NCI-H1105 treated with DMSO at 0.1 percent for 48 hours (cell line): ENCODE data around the gene ANKRD30B.
"Not testable (repeated sequence)": the region's sequence is repeated elsewhere in the genome, so short reads cannot be mapped to it uniquely, and the experiment has no call there.

ENCODE experiments used
- DNase-seq: peaks from one replicate; lab custom pipeline; 2025; lab: John Stamatoyannopoulos, UW

The ANKRD30B gene, protein sequence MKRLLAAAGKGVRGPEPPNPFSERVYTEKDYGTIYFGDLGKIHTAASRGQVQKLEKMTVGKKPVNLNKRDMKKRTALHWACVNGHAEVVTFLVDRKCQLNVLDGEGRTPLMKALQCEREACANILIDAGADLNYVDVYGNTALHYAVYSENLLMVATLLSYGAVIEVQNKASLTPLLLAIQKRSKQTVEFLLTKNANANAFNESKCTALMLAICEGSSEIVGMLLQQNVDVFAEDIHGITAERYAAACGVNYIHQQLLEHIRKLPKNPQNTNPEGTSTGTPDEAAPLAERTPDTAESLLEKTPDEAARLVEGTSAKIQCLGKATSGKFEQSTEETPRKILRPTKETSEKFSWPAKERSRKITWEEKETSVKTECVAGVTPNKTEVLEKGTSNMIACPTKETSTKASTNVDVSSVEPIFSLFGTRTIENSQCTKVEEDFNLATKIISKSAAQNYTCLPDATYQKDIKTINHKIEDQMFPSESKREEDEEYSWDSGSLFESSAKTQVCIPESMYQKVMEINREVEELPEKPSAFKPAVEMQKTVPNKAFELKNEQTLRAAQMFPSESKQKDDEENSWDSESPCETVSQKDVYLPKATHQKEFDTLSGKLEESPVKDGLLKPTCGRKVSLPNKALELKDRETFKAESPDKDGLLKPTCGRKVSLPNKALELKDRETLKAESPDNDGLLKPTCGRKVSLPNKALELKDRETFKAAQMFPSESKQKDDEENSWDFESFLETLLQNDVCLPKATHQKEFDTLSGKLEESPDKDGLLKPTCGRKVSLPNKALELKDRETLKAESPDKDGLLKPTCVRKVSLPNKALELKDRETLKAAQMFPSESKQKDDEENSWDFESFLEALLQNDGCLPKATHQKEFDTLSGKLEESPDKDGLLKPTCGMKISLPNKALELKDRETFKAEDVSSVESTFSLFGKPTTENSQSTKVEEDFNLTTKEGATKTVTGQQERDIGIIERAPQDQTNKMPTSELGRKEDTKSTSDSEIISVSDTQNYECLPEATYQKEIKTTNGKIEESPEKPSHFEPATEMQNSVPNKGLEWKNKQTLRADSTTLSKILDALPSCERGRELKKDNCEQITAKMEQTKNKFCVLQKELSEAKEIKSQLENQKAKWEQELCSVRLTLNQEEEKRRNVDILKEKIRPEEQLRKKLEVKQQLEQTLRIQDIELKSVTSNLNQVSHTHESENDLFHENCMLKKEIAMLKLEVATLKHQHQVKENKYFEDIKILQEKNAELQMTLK (N-terminal part only)

GRCh38 chr18:14747513-14748474 lies at the start of gene ANKRD30B:
TSS of gene ANKRD30B (plus strand) at chr18:14748172. CDS start at chr18:14748420, 248 bp downstream.
- no peak for DNase-seq

DNA sequence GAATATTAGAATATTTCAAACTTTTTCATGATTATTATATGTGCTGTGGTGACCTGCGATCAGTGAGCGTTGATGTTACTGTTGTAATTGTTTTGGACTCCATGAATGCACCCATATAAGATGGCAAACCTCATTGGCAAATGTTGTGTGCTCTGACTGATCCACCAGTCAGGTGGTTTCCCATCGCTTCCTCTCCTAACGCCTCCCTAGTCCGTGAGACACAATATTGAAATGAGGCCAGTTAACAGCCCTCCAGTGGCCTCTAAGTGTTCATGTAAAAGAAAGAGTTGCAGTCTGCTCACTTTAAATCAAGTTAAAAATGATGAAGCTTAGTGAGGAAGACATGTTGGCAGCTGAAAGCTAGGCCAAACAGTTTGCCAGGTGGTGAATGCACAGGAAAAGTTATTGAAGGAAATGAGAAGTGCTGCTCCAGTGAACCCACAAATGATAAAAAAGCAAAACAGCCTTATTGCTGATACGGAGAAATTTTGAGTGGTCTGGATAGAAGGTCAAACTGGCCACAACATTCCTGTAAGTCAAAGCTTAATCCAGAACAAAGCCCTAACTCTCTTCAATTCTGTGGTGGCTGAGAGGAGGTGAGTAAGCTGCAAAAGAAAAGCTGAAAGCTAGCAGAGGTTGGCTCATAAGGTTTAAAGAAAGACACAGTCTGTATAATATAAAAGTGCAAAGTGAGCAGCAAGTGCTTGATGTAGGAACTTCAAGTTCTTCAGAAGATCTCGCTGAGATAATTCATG lies 46.5 kb upstream of the ANKRD30B start:
- DNase-seq: not testable (repeated sequence)

DNA sequence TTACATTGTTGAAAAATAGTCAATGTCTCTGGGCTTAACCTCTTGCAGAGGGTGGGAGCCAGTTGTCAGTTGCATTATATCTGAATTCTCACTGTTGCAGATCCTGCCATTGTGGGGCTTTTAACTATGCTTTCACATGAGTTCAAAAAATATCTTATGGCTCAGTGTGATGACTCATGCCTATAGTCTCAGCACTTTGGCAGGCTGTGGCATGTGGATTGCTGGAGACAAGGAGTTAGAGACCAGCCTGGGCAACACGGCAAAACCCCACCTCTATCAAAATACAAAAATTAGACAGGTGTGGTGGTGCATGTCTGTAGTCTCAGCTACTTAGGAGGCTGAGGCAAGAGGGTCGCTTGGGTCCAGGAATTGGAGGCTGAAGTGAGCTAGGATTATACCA lies 38.2 kb upstream of the ANKRD30B start:
- DNase-seq: not testable (repeated sequence)

DNA sequence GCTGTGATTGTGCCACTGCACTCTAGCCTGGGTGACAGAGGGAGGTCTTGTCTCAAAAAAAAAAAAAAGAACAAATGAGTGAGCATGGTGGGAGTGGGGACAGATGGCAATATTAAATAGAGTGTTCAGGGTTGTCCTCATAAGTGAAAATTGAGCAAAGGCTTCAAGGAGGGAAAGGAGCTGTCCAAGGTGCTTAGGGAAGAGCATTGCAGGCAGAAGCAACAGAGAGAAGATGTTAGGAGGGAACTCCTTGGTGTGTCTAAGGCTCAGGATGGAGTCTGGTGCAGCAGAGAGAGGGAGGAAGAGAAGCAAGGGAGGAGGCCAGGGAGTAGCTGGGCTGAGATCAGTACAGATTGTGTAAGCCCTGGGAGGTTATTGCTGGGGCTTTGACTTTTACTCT lies 26.4 kb upstream of the ANKRD30B start:
- not testable (repeated sequence) for DNase-seq

- DNase-seq: not testable (repeated sequence)
Observed at GRCh38 chr18:14739056-14739455, 8.9 kb upstream of the ANKRD30B start.

DNA sequence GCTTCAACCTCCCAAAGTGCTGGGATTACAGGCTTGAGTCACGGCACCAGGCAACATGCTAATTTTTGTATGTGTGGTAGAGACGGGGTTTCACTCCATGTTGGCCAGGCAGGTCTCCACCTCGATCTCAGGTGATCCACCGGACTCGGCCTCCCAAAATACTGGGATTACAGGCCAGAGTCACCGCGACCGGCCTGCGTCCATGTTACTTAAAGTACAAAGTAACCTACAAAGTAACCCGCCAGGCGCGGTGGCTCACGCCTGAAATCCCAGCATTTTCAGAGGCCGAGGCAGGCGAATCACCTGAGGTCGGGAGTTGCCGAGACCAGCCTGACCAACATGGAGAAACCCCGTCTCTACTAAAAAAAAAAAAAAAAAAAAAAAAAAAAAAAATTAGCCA lies 1.1 kb upstream of the ANKRD30B start:
- no peak for DNase-seq

DNA sequence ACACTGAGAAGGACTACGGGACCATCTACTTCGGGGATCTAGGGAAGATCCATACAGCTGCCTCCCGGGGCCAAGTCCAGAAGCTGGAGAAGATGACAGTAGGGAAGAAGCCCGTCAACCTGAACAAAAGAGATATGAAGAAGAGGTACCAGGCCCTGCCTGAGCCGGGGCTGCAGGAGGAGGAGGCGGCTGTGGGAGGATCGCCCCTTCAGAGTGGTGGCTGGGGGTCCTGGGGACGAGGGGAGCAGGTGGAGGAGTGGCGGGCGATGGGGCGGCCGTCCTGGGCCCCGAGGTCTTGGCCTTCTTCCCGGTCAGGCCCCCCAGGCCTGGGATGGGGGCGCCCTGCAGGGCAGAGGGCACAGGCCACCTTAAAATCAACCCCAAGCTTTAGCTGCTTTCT lies 524 bp downstream of the ANKRD30B start:
- DNase-seq: no peak

DNA sequence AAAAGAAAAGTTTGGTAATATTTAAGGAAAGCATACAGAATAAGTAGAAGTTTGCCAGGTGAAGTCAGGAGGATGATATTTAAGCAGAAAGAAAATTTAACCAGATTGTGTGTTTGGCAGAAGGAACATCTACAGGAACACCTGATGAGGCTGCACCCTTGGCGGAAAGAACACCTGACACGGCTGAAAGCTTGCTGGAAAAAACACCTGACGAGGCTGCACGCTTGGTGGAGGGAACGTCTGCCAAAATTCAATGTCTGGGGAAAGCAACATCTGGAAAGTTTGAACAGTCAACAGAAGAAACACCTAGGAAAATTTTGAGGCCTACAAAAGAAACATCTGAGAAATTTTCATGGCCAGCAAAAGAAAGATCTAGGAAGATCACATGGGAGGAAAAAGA lies 15.6 kb downstream of the ANKRD30B start:
- DNase-seq: not testable (repeated sequence)

GRCh38 chr18:14767474-14767873 lies 19.5 kb downstream of the ANKRD30B start:
- DNase-seq: no peak

DNA sequence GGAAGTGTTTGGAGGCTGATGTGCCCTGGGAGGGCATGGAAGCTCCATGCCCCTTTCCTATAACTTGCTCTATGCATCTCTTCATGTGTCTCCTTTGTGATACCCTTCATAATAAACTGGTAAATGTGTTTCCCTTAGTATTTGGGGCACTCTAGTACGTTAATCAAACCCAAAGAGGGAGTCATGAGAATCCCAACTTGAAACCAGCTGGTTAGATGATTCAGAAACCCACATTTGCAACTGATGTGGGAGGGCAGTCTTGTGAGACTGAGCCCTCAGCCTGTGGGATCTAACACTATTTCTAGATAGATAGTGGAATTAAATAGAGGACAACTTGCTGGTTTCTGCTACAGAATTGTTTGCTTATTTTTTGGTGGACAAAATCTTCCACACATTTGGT lies 20.3 kb downstream of the ANKRD30B start:
- no peak for DNase-seq

DNA sequence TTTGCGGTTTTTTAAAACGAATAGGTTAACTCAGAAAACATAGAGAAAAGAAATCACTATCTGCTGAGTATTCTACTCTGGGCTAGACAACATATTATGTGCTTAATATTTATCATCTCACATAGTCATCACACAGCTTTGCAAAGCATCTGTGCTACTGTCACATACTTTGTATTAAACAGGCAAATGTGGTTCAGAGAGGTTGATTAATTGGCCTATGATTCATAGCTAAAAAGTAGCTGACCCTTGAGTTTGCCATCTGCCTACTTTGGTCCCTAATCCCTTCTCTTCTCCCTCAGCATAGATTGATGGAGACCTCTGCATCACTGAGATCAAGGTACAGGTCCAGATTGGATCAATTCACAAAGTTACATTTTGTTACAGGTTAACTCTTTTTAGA lies 21.4 kb downstream of the ANKRD30B start:
- no peak for DNase-seq

DNA sequence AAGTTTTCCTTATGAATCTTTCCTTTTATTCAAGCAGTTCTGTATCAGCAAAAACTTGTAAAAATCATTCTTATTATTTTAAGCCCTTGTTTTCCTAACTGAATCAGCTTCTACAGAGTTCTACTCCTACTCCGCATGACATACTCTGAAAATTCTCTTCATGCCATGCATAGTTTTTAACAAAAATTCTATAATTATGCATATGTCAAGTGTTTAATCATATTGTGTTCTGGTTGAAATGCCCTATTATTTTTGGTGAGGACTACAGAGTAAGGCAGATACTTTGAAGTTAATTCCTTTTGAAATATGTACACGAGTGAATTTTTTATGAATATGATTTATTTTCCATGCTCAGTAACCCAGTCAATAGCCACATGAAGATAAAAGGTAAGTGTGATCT lies 28.8 kb downstream of the ANKRD30B start:
- DNase-seq: no peak

- peak; percentile 30 for DNase-seq
Observed at GRCh38 chr18:14781671-14782070, 33.7 kb downstream of the ANKRD30B start.

DNA sequence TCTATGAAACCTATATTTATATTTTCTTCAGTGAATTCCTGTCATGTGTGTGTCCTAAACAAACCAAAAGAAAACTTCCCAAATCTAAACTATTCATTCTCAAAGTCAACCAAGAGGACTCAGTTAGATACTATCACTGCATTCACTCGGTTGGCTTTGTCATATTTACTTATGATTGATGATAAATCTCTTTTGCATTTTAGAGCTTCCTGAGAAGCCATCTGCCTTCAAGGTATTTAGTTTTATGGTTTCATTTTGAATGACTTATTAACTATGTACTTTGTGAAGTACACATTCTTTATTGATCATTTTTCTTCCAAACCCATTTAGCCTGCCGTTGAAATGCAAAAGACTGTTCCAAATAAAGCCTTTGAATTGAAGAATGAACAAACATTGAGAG lies 36.2 kb downstream of the ANKRD30B start:
- DNase-seq: no peak

DNA sequence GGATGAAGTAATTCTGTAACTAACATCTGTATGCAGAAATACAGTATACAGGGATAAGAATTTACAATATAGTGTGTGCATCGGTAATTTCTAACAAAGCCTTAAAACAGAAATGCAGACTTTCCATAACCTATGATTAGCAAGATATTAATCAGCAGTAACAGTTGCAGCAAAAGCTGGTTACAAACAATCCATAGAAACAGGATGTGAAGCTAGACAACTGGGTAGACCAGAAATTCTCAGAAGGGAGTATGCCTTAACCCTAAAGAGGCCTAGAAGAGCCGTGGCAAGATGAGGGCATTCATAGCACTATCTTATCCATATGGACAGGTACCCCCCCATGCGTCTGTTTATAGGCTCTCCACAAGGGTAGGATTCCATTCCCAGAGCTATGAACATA lies 48.9 kb downstream of the ANKRD30B start:
- not testable (repeated sequence) for DNase-seq

DNA sequence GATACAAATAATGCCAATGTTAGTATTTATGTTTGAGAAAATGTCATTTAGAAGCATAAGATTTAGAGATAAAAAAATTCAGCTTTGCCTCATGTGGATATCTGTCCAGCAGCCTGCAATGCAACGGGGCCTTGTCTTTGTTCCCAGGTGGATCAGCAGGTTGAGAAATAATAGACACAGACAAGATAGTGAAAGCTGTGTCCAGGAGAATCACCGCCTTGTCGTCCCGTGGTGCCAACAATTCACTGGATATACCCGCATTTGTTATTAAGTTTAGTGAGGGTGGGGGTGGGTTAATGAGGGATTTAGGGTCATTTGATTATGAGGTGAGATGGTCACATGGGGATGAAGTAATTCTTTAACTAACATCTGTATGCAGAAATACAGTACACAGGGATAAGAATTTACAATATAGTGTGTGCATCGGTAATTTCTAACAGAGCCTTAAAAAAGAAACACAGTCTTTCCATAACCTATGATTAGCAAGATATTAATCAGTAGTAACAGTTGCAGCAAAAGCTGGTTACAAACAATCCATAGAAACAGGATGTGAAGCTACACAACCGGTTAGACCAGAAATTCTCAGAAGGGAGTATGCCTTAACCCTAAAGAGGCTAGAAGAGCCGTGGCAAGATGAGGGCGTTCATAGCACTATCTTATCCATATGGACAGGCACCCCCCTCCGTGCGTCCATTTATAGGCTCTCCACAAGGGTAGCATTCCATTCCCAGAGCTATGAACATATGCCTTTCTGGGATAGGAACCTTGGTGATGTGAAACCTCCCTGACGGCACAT lies 50.2 kb downstream of the ANKRD30B start:
- not testable (repeated sequence) for DNase-seq

DNA sequence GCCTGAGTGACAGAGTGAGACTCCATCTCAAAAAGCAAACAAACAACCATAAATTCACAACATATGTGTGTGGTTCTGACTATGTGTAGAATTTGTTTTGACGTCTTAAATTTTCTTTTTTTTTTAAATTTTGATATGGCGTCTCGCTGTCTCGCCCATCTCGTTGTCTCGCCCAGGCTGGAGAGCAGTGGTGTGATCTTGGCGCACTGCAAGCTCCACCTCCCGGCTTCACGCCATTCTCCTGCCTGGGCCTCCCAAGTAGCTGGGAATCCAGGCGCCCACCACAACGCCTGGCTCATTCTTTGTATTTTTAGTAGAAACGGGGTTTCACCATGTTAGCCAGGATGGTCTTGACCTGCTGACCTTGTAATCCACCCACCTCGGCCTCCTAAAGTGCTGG lies 63.1 kb downstream of the ANKRD30B start:
- DNase-seq: not testable (repeated sequence)

DNA sequence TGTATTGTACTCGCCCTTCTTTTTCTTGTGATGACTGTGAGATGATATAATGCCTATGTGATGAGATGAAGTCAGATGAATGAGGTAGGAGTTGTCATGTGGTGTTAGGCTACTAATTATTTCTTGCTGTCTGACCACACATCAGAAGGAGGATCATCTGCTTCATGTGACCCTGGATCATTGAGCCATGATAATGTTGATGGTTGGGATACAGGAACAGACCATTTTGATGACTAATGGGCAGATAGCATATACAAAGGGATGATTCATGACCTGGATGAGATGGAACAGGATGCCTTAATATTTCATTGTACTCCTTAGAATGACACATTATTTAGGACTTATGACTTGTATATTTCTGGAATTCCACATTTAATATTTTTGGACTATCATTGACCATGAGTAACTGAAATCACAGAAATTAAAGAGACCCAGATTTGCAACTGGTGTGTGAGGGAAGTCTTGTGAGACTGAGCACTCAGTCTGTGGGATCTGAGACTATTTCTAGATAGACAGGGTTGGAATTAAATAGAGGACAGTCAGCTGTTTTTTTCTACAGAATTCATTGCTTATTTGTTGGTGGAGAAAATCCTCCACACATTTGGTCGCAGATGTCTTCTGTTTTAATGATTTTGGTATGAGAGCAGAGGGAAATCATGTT lies 79.1 kb downstream of the ANKRD30B start:
- not testable (repeated sequence) for DNase-seq

- not testable (repeated sequence) for DNase-seq
Observed at GRCh38 chr18:14841607-14842006, 93.6 kb downstream of the ANKRD30B start.
